UCSD-AML1 (cell line): ENCODE measurements around the gene BICD1.
"Not testable (repeated sequence)": the region's sequence is repeated elsewhere in the genome, so short reads cannot be mapped to it uniquely, and the experiment has no call there.

Experiments used
- DNase-seq: peaks from one replicate; lab custom pipeline; 2025; ENCODE audit not compliant: unreplicated experiment; lab: John Stamatoyannopoulos, UW

Gene BICD1

GRCh38 chr12:32187127-32187526, 80.5 kb downstream of the BICD1 start:
- DNase-seq = not testable (repeated sequence)

- DNase-seq = no peak
Observed at GRCh38 chr12:32191445-32191844, 84.8 kb downstream of the BICD1 start.

- DNase-seq = no peak
Observed at GRCh38 chr12:32196250-32197198, 89.9 kb downstream of the BICD1 start.

GRCh38 chr12:32197421-32197820, 90.8 kb downstream of the BICD1 start:
- DNase-seq = no peak

- DNase-seq = no peak
Observed at GRCh38 chr12:32198555-32198954, 91.9 kb downstream of the BICD1 start.

GRCh38 chr12:32201096-32201495, 94.4 kb downstream of the BICD1 start:
- DNase-seq = no peak

- no peak for DNase-seq
Observed at GRCh38 chr12:32201976-32202375, 95.3 kb downstream of the BICD1 start.

GRCh38 chr12:32205731-32206130, 99.1 kb downstream of the BICD1 start:
- DNase-seq = no peak

GRCh38 chr12:32208355-32208754, 101.7 kb downstream of the BICD1 start:
- DNase-seq = no peak

GRCh38 chr12:32211066-32211899, 104.6 kb downstream of the BICD1 start:
- no peak for DNase-seq

- DNase-seq = no peak
Observed at GRCh38 chr12:32211900-32212156, 105.2 kb downstream of the BICD1 start.

GRCh38 chr12:32214723-32215122, 108.1 kb downstream of the BICD1 start:
- DNase-seq = no peak

GRCh38 chr12:32217354-32218310, 111.0 kb downstream of the BICD1 start:
- DNase-seq = no peak

- DNase-seq = no peak
Observed at GRCh38 chr12:32223941-32224340, 117.3 kb downstream of the BICD1 start.

- no peak for DNase-seq
Observed at GRCh38 chr12:32226768-32227167, 120.1 kb downstream of the BICD1 start.

GRCh38 chr12:32229971-32230612, 123.4 kb downstream of the BICD1 start:
- no peak for DNase-seq

- no peak for DNase-seq
Observed at GRCh38 chr12:32230613-32230993, 124.0 kb downstream of the BICD1 start.

GRCh38 chr12:32231361-32231760, 124.7 kb downstream of the BICD1 start:
- DNase-seq = not testable (repeated sequence)

GRCh38 chr12:32233568-32233967, 126.9 kb downstream of the BICD1 start:
- no peak for DNase-seq

- DNase-seq = no peak
Observed at GRCh38 chr12:32235251-32235650, 128.6 kb downstream of the BICD1 start.

- no peak for DNase-seq
Observed at GRCh38 chr12:32240162-32240561, 133.5 kb downstream of the BICD1 start.
